OCI-LY7 (cell line): ENCODE measurements around the gene PRSS38. TPM values are rescaled to one million over a fixed set of nuclear protein-coding genes. Genes with fewer than 3 reads are reported as not detected.
A peak's percentile ranks its signal among the peaks of the same experiment; 100 is the strongest.

Experiments used
- BruUV-seq: library from RNA; stranded (reverse); fragments of 400-500 nt; replicated peaks from 2 replicates; lab custom pipeline; 2021; lab: Mats Ljungman, UMichigan
- CTCF ChIA-PET: fragments of 300-600 bp; sonication (Branson Sonifier 250); formaldehyde crosslinking; loops from one replicate; lab custom pipeline; 2022; ENCODE audit warnings: antibody characterized with exemption; ENCODE audit not compliant: unreplicated experiment; lab: Charles Lee
- POLR2A ChIA-PET: fragments of 300-600 bp; sonication (Branson Sonifier 250); formaldehyde crosslinking; loops from one replicate; lab custom pipeline; 2022; ENCODE audit warnings: antibody characterized with exemption; lab: Charles Lee
- DNase-seq: peaks from one replicate; pipeline ENCODE4 v3.0.0-alpha.2; 2015; ENCODE audit warnings: low spot score
- H2AFZ ChIP-seq: fragments of 200-600 bp; sonication (generic), shearing (Covaris generic); 2 replicates; pipeline ENCODE4 v1.6.1; 2014; ENCODE audit warnings: mild to moderate bottlenecking, antibody characterized with exemption, low read length, moderate library complexity
- H3K27ac ChIP-seq: fragments of 200-600 bp; sonication (generic); 2 replicates; pipeline ENCODE4 v1.5.1; 2014; ENCODE audit warnings: mixed run types, low read depth, mild to moderate bottlenecking, moderate library complexity, low read length, inconsistent platforms; ENCODE audit not compliant: poor library complexity, severe bottlenecking
- H3K36me3 ChIP-seq: fragments of 200-600 bp; sonication (generic); 2 replicates; pipeline ENCODE4 v1.6.1; 2014; ENCODE audit warnings: mild to moderate bottlenecking, antibody characterized with exemption, low read length, moderate library complexity, mixed read lengths; ENCODE audit not compliant: insufficient read depth
- H3K4me1 ChIP-seq: fragments of 200-600 bp; sonication (generic); 2 replicates; pipeline ENCODE4 v1.5.1; 2014; ENCODE audit warnings: mild to moderate bottlenecking, low read length; ENCODE audit not compliant: insufficient read depth, poor library complexity, severe bottlenecking
- H3K4me2 ChIP-seq: fragments of 200-600 bp; sonication (generic); 2 replicates; pipeline ENCODE4 v1.6.1; 2014; ENCODE audit warnings: mild to moderate bottlenecking, low read length
- H3K4me3 ChIP-seq: fragments of 200-600 bp; sonication (generic); 2 replicates; pipeline ENCODE4 v1.5.1; 2014; ENCODE audit warnings: mild to moderate bottlenecking, low read depth, low read length; ENCODE audit not compliant: poor library complexity, severe bottlenecking
- H3K79me2 ChIP-seq: fragments of 200-600 bp; sonication (generic); 2 replicates; pipeline ENCODE4 v1.6.1; 2016; ENCODE audit warnings: low read depth, mild to moderate bottlenecking, low read length, moderate library complexity, mixed read lengths; ENCODE audit not compliant: insufficient read depth
- H3K9me2 ChIP-seq: fragments of 200-600 bp; sonication (generic); 2 replicates; pipeline ENCODE4 v1.6.1; 2016; ENCODE audit warnings: mild to moderate bottlenecking, low read length, mixed read lengths; ENCODE audit not compliant: insufficient read depth
- H3K9me3 ChIP-seq: fragments of 200-600 bp; sonication (generic); 2 replicates; pipeline ENCODE4 v1.6.1; 2014; ENCODE audit warnings: mild to moderate bottlenecking, mixed run types, low read length, mixed read lengths
- H4K20me1 ChIP-seq: fragments of 200-600 bp; sonication (generic); 2 replicates; pipeline ENCODE4 v1.6.1; 2014; ENCODE audit warnings: mild to moderate bottlenecking, antibody characterized with exemption, low read length, moderate library complexity, mixed read lengths; ENCODE audit not compliant: insufficient read depth
- CTCF ChIP-seq: fragments of 200-600 bp; sonication (generic); conservative IDR thresholded peaks from 2 replicates; pipeline ENCODE4 v1.5.1; 2014; ENCODE audit warnings: mild to moderate bottlenecking, antibody characterized with exemption, low read length, moderate library complexity, mixed read lengths
- EZH2phosphoT487 ChIP-seq: fragments of 200-600 bp; sonication (generic); IDR thresholded peaks from 2 replicates; pipeline ENCODE4 v1.6.1; 2018; ENCODE audit warnings: low read depth, borderline replicate concordance, mild to moderate bottlenecking, mixed run types, antibody characterized with exemption, low read length, moderate library complexity, mixed read lengths
- intact Hi-C: fragments of 100-400 bp; cut with micrococcal nuclease; formaldehyde crosslinking; loops from one replicate; pipeline ENCODE4 v1.10.0; 2022; ENCODE audit not compliant: unreplicated experiment
- total RNA-seq, 2 experiments: library from RNA; depleted of rRNA in 1 of 2; stranded (reverse); fragments of >200 nt in 1 of 2; shearing (Covaris generic) in 1 of 2; gene quantifications; 2 replicates each; pipeline ENCODE4 v1.2.3, GENCODE V29; 2014 to 2022

PRSS38 gene
- total RNA-seq, 2 experiments from 2014 or later: not detected

DNA sequence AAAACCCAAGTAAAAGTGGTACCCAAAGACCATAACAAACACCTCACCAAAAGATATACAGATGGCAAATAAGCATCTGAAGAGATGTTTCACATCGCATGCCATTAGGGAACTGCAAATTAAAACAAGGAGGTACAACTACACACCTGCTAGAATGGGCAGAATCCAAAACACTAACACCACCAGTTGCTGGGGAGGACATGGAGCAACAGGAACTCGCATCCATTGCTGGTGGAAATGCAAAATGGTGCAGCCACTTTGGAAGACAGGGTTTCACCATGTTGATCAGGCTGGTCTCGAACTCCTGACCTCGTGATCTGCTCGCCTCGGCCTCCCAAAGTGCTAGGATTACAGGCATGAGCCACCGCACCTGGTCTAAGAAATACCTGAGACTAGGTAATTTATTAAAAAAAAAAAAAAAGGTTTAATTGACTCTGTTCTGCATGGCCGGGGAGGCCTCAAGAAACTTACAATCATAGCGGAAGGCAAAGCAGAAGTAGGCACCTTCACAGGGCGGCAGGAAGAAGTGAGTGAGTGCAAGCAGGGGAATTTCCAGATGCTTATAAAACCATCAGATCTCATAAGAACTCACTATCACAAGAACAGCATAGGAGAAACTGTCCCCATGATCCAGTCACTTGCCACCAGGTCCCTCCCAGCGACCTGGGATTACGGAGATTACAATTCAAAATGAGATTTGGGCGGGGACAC is 30.2 kb upstream of the PRSS38 start:
- peak; percentile 8 for DNase-seq
- Histone ChIP-seq H3K27ac (no peak overlapping the region), H3K9me3 (no peaks in the 10 kb centered on the region), H3K79me2 (no peaks in the 10 kb centered on the region), H3K9me2 (no peaks in the 10 kb centered on the region), H3K36me3 (no peaks in the 10 kb centered on the region), H3K4me1 (peaks cover 6% of the 10 kb centered on the region), H3K4me3 (no peak overlapping the region), H2AFZ (no peak overlapping the region), H4K20me1 (no peaks in the 10 kb centered on the region), H3K4me2 (no peak overlapping the region)
- intact Hi-C loops: loop anchor here (5.0 kb wide), 3 partner anchors 58 to 382 kb away; partner anchors contain the start of genes ARF1 and IBA57
- CTCF ChIA-PET: no interaction called here
- TF ChIP-seq EZH2phosphoT487 (no peak), CTCF (no peak)
- POLR2A ChIA-PET: no interaction called here
- no TSS peak for BruUV-seq

- POLR2A ChIA-PET: no interaction called here
- H2AFZ ChIP-seq: no peak overlapping the region
- H3K4me1 ChIP-seq: peaks cover 6% of the 10 kb centered on the region
- H3K27ac ChIP-seq: no peak overlapping the region
- H3K9me3 ChIP-seq: no peaks in the 10 kb centered on the region
- no peaks in the 10 kb centered on the region for H3K9me2 ChIP-seq
- H3K4me2 ChIP-seq: no peak overlapping the region
- no peak for DNase-seq
- no peaks in the 10 kb centered on the region for H3K79me2 ChIP-seq
- intact Hi-C loops: loop anchor here (5.0 kb wide), 3 partner anchors 59 to 381 kb away; partner anchors contain the start of genes ARF1 and IBA57
- CTCF ChIA-PET: no interaction called here
- BruUV-seq: no TSS peak
- no peak for TF ChIP-seq CTCF
- TF ChIP-seq EZH2phosphoT487: no peak
- no peak overlapping the region for H3K4me3 ChIP-seq
- H3K36me3 ChIP-seq: no peaks in the 10 kb centered on the region
- H4K20me1 ChIP-seq: no peaks in the 10 kb centered on the region
Measured at GRCh38 chr1:227785805-227786671, 29.4 kb upstream of the PRSS38 start.
